Central memory CD8-positive, alpha-beta T cell (primary cell): Measurements from ENCODE around the gene ARHGAP12.

Source experiments
- ATAC-seq: fragments of 150-1000 bp; cut with Tn5 transposase; replicated peaks from 2 replicates; pipeline ENCODE4 v1.10.0; 2022; ENCODE audit warnings: mild to moderate bottlenecking, moderate FRiP score, moderate number of reproducible peaks; ENCODE audit not compliant: poor library complexity, severe bottlenecking; ENCODE audit errors: extremely low read depth
- DNase-seq, 2 donors: peaks; one replicate each; pipeline ENCODE4 v3.0.0; 2021; ENCODE audit warnings: low spot score in 2 of 2
- H3K27ac Mint-ChIP-seq: one replicate; pipeline ENCODE4 v1.8.0; 2022; ENCODE audit warnings: low read depth, mild to moderate bottlenecking, moderate library complexity, mixed read lengths
- H3K27me3 Mint-ChIP-seq: one replicate; pipeline ENCODE4 v1.8.0; 2022; ENCODE audit warnings: mixed read lengths
- H3K36me3 Mint-ChIP-seq: one replicate; pipeline ENCODE4 v1.8.0; 2022; ENCODE audit warnings: mild to moderate bottlenecking, moderate library complexity, mixed read lengths; ENCODE audit not compliant: insufficient read depth
- H3K4me1 Mint-ChIP-seq: one replicate; pipeline ENCODE4 v1.8.0; 2022; ENCODE audit warnings: mixed read lengths
- H3K4me3 Mint-ChIP-seq: one replicate; pipeline ENCODE4 v1.8.0; 2022; ENCODE audit warnings: mild to moderate bottlenecking, moderate library complexity, mixed read lengths
- H3K9me3 Mint-ChIP-seq: one replicate; pipeline ENCODE4 v1.8.0; 2022; ENCODE audit warnings: mixed read lengths

Gene ARHGAP12

DNA sequence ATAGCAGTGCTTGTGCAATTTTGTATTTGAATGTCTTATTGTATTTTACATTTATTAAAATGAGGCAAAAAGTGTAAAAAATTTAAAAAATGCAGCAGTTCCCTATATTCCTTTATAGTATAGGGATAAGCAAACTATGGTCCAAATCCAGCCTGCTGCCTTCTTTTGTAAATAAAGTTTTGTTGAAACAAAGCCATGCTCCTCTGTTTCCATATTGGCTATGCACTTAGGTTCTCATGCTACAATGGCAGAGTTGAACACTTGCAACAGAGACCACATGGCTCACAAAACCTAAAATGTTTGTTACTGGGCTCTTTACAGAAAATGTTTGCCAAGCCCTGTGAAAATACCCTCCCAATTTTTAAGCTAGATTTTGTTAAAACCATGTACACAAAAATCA is 50.1 kb downstream of the ARHGAP12 start:
- Mint-ChIP-seq H3K4me3 (no peak overlapping the region), H3K4me1 (peaks cover 13% of the 10 kb centered on the region), H3K27me3 (no peaks in the 10 kb centered on the region), H3K9me3 (no peaks in the 10 kb centered on the region), H3K27ac (no peak overlapping the region), H3K36me3 (peaks cover 5% of the 10 kb centered on the region)
- ATAC-seq (no peak), DNase-seq (no peak)

DNA sequence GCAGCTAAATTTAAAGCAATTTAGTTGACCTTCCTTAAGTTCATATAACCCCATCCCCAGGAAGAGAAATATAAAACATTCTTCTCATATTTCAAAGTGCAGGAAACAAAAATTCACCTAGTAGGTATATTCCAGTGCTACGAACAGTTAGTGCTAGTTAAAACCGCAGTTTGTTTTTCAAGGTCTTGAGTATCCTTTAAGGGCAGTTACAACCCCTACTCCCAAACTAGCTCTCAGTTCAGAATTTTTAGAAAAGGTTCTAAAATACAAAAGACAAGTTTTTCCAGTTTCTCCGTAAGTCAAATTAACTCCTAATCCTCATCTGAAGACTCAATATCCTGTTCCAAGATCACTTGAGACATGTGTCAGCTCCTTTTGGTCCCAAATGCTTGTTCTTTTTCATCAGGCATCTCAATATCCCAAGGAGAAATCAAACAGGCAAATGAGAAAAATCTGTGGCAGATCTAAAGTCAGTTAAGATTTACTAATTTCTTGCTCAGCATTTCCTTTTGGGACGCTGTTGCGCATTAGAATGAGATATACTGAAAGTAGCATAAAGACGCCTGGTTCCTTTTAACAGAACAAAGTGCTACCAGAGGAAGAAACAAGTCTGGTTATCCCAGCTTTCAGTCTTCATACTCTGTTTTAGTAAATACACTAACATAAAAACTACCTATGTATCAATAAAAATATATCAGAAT is 51.8 kb downstream of the ARHGAP12 start:
- H3K27ac Mint-ChIP-seq, result no peak overlapping the region
- H3K27me3 Mint-ChIP-seq, result no peaks in the 10 kb centered on the region
- H3K4me1 Mint-ChIP-seq, result peaks cover 13% of the 10 kb centered on the region
- ATAC-seq, result no peak
- DNase-seq, result no peak
- H3K4me3 Mint-ChIP-seq, result no peak overlapping the region
- peaks cover 1% of the 10 kb centered on the region for H3K36me3 Mint-ChIP-seq
- H3K9me3 Mint-ChIP-seq, result no peaks in the 10 kb centered on the region

DNA sequence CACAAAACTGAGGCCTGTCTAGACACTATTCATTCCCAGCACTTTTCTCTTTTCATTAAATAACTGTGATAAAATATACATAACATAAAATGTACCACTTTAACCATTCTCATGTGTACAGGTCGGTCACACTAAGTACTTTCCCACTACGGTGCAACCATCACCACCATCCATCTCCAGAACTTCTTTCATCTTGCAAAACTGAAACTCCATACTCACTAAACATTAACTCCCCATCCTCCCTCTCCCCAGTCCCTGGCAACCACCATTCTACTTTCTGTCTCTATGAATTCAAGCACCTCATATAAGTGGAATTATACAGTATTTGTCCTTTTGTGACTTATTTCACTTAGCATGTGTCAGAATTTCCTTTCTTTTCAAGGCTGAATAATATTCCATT is 53.0 kb downstream of the ARHGAP12 start:
- ATAC-seq, result no peak
- no peak for DNase-seq
- Mint-ChIP-seq H3K9me3 (no peaks in the 10 kb centered on the region), H3K27me3 (no peaks in the 10 kb centered on the region), H3K4me1 (peaks cover 13% of the 10 kb centered on the region), H3K4me3 (no peak overlapping the region), H3K27ac (no peak overlapping the region), H3K36me3 (peaks cover 1% of the 10 kb centered on the region)

DNA sequence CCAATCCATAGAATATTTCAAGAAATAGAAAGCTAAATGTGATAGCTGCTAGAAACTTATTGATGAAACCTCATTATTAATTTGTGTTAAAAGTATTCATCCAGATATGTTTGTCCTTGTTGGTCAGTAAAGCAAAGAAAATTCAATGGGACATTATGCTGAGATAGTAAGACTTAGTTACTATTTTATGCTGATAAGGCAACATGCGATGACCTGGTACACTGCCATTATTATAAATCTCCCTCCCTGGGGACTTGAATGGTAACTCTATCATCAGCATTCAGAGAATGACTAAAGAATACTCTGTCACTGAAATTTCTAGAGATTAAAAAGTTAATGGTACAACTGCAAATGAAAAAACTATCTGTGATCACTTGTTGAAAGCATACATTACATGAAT is 54.9 kb downstream of the ARHGAP12 start:
- Mint-ChIP-seq H3K4me1 (peaks cover 9% of the 10 kb centered on the region), H3K27ac (no peak overlapping the region), H3K9me3 (no peaks in the 10 kb centered on the region), H3K27me3 (no peaks in the 10 kb centered on the region), H3K36me3 (peaks cover 1% of the 10 kb centered on the region), H3K4me3 (no peak overlapping the region)
- ATAC-seq, result no peak
- DNase-seq, result no peak

DNA sequence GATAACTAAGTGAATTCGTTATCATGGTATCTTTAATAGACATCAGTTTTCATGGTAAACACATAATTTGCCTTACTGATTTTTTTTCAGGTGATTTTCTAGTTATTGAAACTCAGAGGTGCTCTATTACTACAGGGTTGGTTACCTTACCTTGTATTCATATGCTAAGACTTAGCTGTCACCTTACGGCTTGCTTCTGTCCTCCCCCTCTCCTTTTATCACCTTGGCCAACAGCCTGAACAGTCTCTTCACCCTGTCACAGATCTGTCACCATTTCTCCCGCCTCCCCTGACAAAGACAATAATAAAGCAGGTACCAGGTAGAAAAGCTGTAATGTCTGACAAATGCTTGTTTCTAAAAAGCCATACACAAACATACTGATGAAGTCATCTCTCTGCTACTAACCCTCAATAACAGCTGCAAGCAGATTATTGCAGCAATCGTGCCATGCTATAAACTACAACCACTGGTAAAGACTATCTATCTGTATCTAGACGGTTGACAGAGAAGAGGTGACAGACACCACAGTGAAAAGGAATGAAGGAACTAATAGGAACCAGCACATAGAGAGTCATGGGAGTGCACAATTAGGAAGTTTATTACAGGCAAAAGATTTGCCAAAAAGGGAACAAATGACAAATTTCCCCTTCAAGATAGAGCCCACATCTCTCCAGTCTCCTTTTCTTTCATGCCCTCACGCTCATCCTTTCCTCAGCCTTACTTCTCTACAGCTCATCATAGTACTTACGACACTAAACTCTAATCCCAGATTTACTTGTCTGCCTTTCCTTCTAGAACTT is 57.2 kb downstream of the ARHGAP12 start:
- Mint-ChIP-seq H3K4me3 (no peak overlapping the region), H3K27ac (no peak overlapping the region), H3K27me3 (no peaks in the 10 kb centered on the region), H3K36me3 (peaks cover 1% of the 10 kb centered on the region), H3K9me3 (no peaks in the 10 kb centered on the region), H3K4me1 (peaks cover 3% of the 10 kb centered on the region)
- DNase-seq (no peak), ATAC-seq (no peak)

DNA sequence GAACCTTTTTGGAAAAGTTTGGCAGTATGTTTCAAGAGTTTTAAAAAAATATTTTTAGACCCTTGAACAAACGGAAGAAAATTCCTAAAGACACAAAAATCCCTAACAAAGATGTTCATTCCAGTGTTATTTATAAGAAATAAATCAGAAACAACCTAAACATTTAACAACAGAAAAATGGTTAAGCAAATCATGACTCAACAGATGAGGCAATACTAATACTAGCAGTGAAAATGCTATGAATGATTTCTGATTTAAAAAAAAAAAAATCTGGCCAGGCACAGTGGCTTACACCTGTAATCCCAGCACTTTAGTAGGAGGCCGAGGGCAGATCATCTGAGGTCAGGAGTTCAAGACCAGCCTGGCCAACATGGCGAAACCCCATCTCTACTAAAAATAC is 61.0 kb downstream of the ARHGAP12 start:
- ATAC-seq (no peak), DNase-seq (no peak)
- Mint-ChIP-seq H3K36me3 (no peaks in the 10 kb centered on the region), H3K4me3 (no peak overlapping the region), H3K4me1 (peaks cover 15% of the 10 kb centered on the region), H3K27me3 (no peaks in the 10 kb centered on the region), H3K9me3 (no peaks in the 10 kb centered on the region), H3K27ac (no peak overlapping the region)

DNA sequence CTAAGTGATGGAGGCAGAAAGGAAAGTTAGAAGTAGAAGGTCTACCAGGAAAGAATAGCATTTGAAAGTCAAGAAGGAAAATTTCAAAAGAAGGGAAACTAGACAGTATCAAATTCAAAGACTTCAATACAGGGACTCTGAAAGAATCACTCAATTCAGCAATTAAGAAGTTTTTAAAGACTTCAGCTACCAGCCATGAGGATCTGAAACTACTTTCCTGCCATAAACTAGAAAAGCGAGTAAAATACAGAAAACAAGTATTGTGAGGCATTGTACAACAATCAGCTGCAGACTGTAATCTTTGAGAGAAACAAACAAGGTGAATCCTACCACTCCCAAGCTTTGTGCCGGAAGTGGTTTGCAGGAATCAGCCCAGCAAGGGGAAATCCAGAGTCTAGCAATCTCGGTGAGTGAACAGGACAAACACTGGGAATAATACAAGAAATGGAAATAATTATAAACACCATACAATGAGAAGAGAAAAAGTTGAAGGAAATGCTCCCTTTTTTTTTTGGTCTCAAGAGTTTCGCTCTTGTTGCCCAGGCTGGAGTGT is 62.4 kb downstream of the ARHGAP12 start:
- no peak for DNase-seq
- ATAC-seq, result no peak
- H3K36me3 Mint-ChIP-seq, result peaks cover 1% of the 10 kb centered on the region
- no peaks in the 10 kb centered on the region for H3K9me3 Mint-ChIP-seq
- peaks cover 20% of the 10 kb centered on the region for H3K4me1 Mint-ChIP-seq
- H3K4me3 Mint-ChIP-seq, result no peak overlapping the region
- no peaks in the 10 kb centered on the region for H3K27me3 Mint-ChIP-seq
- no peak overlapping the region for H3K27ac Mint-ChIP-seq

DNA sequence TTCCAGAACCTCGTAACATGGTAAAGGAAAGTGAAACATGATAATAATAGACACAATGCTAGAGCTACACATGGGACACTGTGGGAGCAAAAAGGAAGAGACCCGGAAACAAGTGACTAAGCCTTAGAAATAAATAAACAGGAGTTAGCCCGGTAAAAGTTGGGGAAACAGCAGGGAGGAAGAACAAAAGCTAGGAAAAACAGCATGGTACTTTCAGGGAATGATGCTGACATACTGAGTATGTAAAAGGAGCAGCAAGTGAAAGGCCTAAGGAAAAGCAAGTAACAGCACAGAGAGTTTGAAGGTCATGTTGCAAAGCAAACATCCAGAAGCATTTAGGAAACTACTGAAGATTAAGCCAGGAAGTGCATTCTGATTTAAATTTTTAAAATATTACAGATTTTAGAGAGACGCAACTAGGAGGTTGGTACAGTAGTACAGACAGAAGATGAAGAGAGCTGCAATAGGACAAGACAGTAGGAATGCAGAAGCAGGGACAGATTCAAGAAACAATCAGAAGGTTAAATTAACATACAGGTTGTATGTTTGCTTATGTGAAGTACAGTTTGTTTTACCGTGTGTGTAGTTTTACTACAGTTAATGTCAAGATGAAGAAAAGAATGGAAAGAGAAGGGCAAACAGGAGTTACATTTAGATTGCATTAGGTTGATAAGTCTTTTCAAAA is 63.7 kb downstream of the ARHGAP12 start:
- no peak for DNase-seq
- Mint-ChIP-seq H3K4me1 (peaks cover 20% of the 10 kb centered on the region), H3K27ac (no peak overlapping the region), H3K36me3 (peaks cover 4% of the 10 kb centered on the region), H3K9me3 (no peaks in the 10 kb centered on the region), H3K27me3 (no peaks in the 10 kb centered on the region), H3K4me3 (no peak overlapping the region)
- ATAC-seq, result no peak

DNA sequence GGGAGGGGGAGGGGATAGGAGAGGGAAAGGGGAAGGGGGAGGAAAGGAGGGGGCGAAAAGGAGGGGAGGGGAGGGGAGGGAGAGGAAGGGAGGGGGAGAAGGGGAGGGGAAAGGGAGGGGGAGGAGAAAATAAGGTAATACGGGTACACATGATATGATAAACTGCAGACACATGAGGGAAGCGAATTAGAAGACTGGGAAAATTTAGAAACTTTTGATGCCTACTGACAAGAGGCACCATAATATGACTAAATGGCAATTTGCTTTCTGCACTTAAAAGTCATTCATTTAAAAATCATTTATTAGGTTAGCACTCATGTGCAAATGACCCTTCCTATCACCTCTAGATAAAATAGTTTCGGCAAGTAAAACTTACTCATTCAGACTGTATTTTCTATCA is 73.6 kb downstream of the ARHGAP12 start:
- ATAC-seq (no peak), DNase-seq (no peak)
- no peak overlapping the region for H3K4me3 Mint-ChIP-seq
- peaks cover 11% of the 10 kb centered on the region for H3K36me3 Mint-ChIP-seq
- no peaks in the 10 kb centered on the region for H3K9me3 Mint-ChIP-seq
- H3K27ac Mint-ChIP-seq, result no peak overlapping the region
- no peaks in the 10 kb centered on the region for H3K27me3 Mint-ChIP-seq
- peaks cover 34% of the 10 kb centered on the region for H3K4me1 Mint-ChIP-seq

DNA sequence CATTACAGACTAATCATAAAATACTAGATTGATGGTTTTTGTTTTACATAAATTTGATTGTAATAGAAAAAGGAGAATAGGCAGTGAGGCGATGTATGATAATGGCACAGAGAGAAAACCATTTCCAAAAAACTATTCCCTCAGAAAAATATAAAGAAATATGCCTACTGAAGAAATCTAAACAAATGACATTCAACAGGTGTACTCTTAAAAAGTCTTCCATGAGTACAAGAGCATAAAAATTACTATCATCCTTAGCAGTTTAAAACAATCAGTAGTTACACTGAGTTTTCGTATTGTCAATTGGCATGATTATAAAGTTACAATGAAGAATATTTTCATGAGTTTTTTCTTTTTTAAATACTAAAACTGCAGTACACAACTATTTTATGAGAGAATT is 75.0 kb downstream of the ARHGAP12 start:
- no peaks in the 10 kb centered on the region for H3K27me3 Mint-ChIP-seq
- ATAC-seq (no peak), DNase-seq (no peak)
- peaks cover 14% of the 10 kb centered on the region for H3K36me3 Mint-ChIP-seq
- no peaks in the 10 kb centered on the region for H3K9me3 Mint-ChIP-seq
- H3K4me3 Mint-ChIP-seq, result no peak overlapping the region
- H3K27ac Mint-ChIP-seq, result no peak overlapping the region
- peaks cover 33% of the 10 kb centered on the region for H3K4me1 Mint-ChIP-seq

DNA sequence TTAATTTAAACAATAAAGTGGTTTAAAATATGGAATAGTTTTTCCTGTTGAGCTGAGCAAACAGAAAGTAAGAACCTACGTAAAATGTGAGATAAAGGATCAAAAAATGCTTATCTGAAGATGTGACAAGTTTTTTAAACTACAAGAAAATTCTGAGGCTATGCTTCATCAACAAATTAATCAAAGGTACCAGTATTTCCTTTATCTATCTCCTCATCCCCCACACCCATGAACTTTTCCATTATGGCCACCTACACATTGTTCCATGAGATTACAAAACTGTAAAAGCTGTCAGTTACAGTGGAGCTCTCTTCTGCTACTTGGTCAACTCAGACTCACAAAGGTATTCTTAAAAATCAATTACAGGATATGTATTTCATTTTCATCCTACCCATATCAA is 77.4 kb downstream of the ARHGAP12 start:
- DNase-seq (no peak), ATAC-seq (no peak)
- Mint-ChIP-seq H3K27me3 (no peaks in the 10 kb centered on the region), H3K27ac (no peak overlapping the region), H3K4me3 (no peak overlapping the region), H3K4me1 (peaks cover 23% of the 10 kb centered on the region), H3K36me3 (peaks cover 14% of the 10 kb centered on the region), H3K9me3 (no peaks in the 10 kb centered on the region)

DNA sequence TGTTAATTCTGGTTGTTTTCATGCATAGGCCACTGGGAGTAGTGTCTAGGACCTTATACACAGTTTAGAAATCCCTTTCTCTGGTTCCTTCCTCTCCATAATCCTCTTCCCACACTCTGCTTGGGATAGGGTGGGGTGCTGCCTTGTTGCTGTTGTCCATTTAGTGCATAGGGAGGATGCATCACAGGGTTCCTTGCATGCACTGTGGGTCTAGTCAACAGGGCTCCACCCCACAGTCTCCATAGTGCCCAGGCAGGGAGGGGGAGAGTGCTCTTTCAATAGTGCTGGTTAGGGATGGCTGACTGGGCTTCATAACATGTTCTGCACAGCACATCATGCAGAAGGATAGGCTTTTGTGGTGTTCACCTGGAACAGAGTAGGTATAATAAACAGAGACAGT is 81.1 kb downstream of the ARHGAP12 start:
- H3K27ac Mint-ChIP-seq, result no peak overlapping the region
- H3K4me3 Mint-ChIP-seq, result no peak overlapping the region
- peaks cover 9% of the 10 kb centered on the region for H3K36me3 Mint-ChIP-seq
- ATAC-seq, result no peak
- peaks cover 25% of the 10 kb centered on the region for H3K4me1 Mint-ChIP-seq
- H3K27me3 Mint-ChIP-seq, result no peaks in the 10 kb centered on the region
- DNase-seq, result no peak
- H3K9me3 Mint-ChIP-seq, result no peaks in the 10 kb centered on the region
